ENCODE results near the gene IGSF3. TPM values are rescaled to one million over a fixed set of nuclear protein-coding genes. Genes with fewer than 3 reads are reported as not detected.

IGSF3 gene
- total and polyA plus RNA-seq, 2 donors (not counting 1 experiment from before 2014, with no cell fraction given): under 0.01 to 0.02 TPM

- H3K4me3 ChIP-seq (replicated peaks in 1 of 4; ENCODE audit: control extremely low read depth in 1 of 4, insufficient read depth in 1 of 4, low read depth in 3 of 4, low read length in 4 of 4): no peak overlapping the region
- no peaks in the 10 kb centered on the region for H3K9me3 ChIP-seq (ENCODE audit: control insufficient read depth, insufficient read depth, low read depth, low read length)
- H3K27ac ChIP-seq (ENCODE audit: insufficient read depth, low read length): no peak overlapping the region
- H3K4me2 ChIP-seq (ENCODE audit: extremely low read depth, insufficient read depth, low read length): no peak overlapping the region
- H3K9ac ChIP-seq (ENCODE audit: insufficient read depth, low read length): no peak overlapping the region
- H3K79me2 ChIP-seq (ENCODE audit: control insufficient read depth, insufficient read depth, low read length): no peaks in the 10 kb centered on the region
- no peaks in the 10 kb centered on the region for H3K4me1 ChIP-seq (ENCODE audit: control insufficient read depth, extremely low read depth, insufficient read depth, low read length)
- no peaks in the 10 kb centered on the region for H3K27me3 ChIP-seq (ENCODE audit: control insufficient read depth, insufficient read depth, low read length)
- no peaks in the 10 kb centered on the region for H3K36me3 ChIP-seq (ENCODE audit: control insufficient read depth, insufficient read depth, low read length)
- no peak overlapping the region for H2AFZ ChIP-seq (ENCODE audit: low read length)
- TF ChIP-seq EZH2 (IDR thresholded peaks at IDR 0.05; ENCODE audit: low read length, missing control alignments): no peak
- no peak for TF ChIP-seq CTCF (conservative IDR thresholded peaks at IDR 0.05 in 1 of 2, IDR thresholded peaks at IDR 0.05 in 1 of 2; ENCODE audit: low read depth in 1 of 2, low read length in 2 of 2)
- H4K20me1 ChIP-seq (ENCODE audit: control insufficient read depth, extremely low read depth, insufficient read depth, low read length): no peaks in the 10 kb centered on the region
- no peak for DNase-seq (ENCODE audit: low read depth in 2 of 2)
Observed at GRCh38 chr1:116686175-116686574, 18.6 kb upstream of the IGSF3 start.

- H3K27ac ChIP-seq (ENCODE audit: insufficient read depth, low read length): no peak overlapping the region
- H3K27me3 ChIP-seq (ENCODE audit: control insufficient read depth, insufficient read depth, low read length): no peaks in the 10 kb centered on the region
- H4K20me1 ChIP-seq (ENCODE audit: control insufficient read depth, extremely low read depth, insufficient read depth, low read length): no peaks in the 10 kb centered on the region
- no peaks in the 10 kb centered on the region for H3K9me3 ChIP-seq (ENCODE audit: control insufficient read depth, insufficient read depth, low read depth, low read length)
- no peak overlapping the region for H3K9ac ChIP-seq (ENCODE audit: insufficient read depth, low read length)
- H3K36me3 ChIP-seq (ENCODE audit: control insufficient read depth, insufficient read depth, low read length): no peaks in the 10 kb centered on the region
- H3K4me2 ChIP-seq (ENCODE audit: extremely low read depth, insufficient read depth, low read length): no peak overlapping the region
- H3K4me3 ChIP-seq (replicated peaks in 1 of 4; ENCODE audit: control extremely low read depth in 1 of 4, insufficient read depth in 1 of 4, low read depth in 3 of 4, low read length in 4 of 4): no peak overlapping the region
- no peak overlapping the region for H2AFZ ChIP-seq (ENCODE audit: low read length)
- no peaks in the 10 kb centered on the region for H3K79me2 ChIP-seq (ENCODE audit: control insufficient read depth, insufficient read depth, low read length)
- no peak for DNase-seq (ENCODE audit: low read depth in 2 of 2)
- no peak for TF ChIP-seq CTCF (conservative IDR thresholded peaks at IDR 0.05 in 1 of 2, IDR thresholded peaks at IDR 0.05 in 1 of 2; ENCODE audit: low read depth in 1 of 2, low read length in 2 of 2)
- TF ChIP-seq EZH2 (IDR thresholded peaks at IDR 0.05; ENCODE audit: low read length, missing control alignments): no peak
- H3K4me1 ChIP-seq (ENCODE audit: control insufficient read depth, extremely low read depth, insufficient read depth, low read length): no peaks in the 10 kb centered on the region
Observed at GRCh38 chr1:116684575-116684974, 17.0 kb upstream of the IGSF3 start.

DNA sequence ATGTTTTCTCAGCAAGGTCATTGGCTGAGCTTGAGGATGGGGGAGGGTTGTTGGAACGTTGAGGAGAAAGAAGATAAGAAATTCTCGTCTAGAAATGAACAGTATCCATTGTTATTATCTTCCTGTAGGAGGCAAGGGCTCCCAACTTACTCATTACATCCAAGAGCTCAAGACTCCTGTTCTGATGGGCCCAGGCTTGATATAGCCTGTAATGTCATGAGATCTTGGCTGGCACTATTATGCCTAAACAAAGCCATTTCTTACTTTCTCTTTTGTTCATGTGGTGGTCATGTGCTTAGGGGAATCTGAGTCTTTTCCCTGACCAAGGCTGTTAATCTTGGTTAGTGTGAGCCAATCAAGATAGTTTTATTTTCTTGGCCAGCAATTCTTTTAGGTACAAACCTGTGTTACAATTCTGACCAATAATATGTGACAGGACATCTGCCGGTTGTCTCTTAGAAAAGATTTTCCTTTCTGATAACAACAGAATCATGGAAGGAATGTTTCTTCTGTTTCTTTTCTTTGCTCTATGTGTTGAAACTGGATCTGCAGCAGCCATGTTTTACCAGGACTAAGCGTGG lies 15.2 kb upstream of the IGSF3 start:
- Histone ChIP-seq H3K4me1 (ENCODE audit: control insufficient read depth, extremely low read depth, insufficient read depth, low read length) (no peaks in the 10 kb centered on the region), H4K20me1 (ENCODE audit: control insufficient read depth, extremely low read depth, insufficient read depth, low read length) (no peaks in the 10 kb centered on the region), H3K27ac (ENCODE audit: insufficient read depth, low read length) (no peak overlapping the region), H3K36me3 (ENCODE audit: control insufficient read depth, insufficient read depth, low read length) (no peaks in the 10 kb centered on the region), H3K27me3 (ENCODE audit: control insufficient read depth, insufficient read depth, low read length) (no peaks in the 10 kb centered on the region), H3K4me3 (replicated peaks in 1 of 4; ENCODE audit: control extremely low read depth in 1 of 4, insufficient read depth in 1 of 4, low read depth in 3 of 4, low read length in 4 of 4) (no peak overlapping the region), H3K79me2 (ENCODE audit: control insufficient read depth, insufficient read depth, low read length) (no peaks in the 10 kb centered on the region), H3K9me3 (ENCODE audit: control insufficient read depth, insufficient read depth, low read depth, low read length) (no peaks in the 10 kb centered on the region), H3K9ac (ENCODE audit: insufficient read depth, low read length) (no peak overlapping the region), H3K4me2 (ENCODE audit: extremely low read depth, insufficient read depth, low read length) (no peak overlapping the region), H2AFZ (ENCODE audit: low read length) (no peak overlapping the region)
- DNase-seq (ENCODE audit: low read depth in 2 of 2): no peak
- TF ChIP-seq CTCF (conservative IDR thresholded peaks at IDR 0.05 in 1 of 2, IDR thresholded peaks at IDR 0.05 in 1 of 2; ENCODE audit: low read depth in 1 of 2, low read length in 2 of 2): no peak
- TF ChIP-seq EZH2 (IDR thresholded peaks at IDR 0.05; ENCODE audit: low read length, missing control alignments): no peak
